Esophagus squamous epithelium (tissue), 5 donors: ENCODE data around the gene MTG2. TPM values are rescaled to one million over a fixed set of nuclear protein-coding genes. Genes with fewer than 3 reads are reported as not detected.

Experiments
- DNase-seq: peaks from one replicate; lab custom pipeline; 2025; lab: John Stamatoyannopoulos, UW
- H3K27ac ChIP-seq, 4 donors: fragments of 200-600 bp; sonication (generic); one replicate each; pipeline ENCODE4 v1.5.1; 2016 to 2019; ENCODE audit warnings: mild to moderate bottlenecking in 1 of 4
- H3K27me3 ChIP-seq, 4 donors: fragments of 200-600 bp; sonication (generic); 1 replicate in 3 of 4; 2 replicates in 1 of 4; pipeline versions ENCODE4 v1.5.1 to v1.6.0; 2017 to 2021; ENCODE audit warnings: antibody characterized with exemption in 1 of 4
- H3K36me3 ChIP-seq, 3 donors: fragments of 200-600 bp; sonication (generic); one replicate each; pipeline ENCODE4 v1.5.1; 2016 to 2019
- H3K4me1 ChIP-seq, 3 donors: fragments of 200-600 bp; sonication (generic); one replicate each; pipeline ENCODE4 v1.5.1; 2017 to 2019
- H3K4me3 ChIP-seq, 4 donors: fragments of 200-600 bp; sonication (generic); 1 replicate in 3 of 4; 2 replicates in 1 of 4; pipeline ENCODE4 v1.5.1; 2016 to 2019; ENCODE audit warnings: mild to moderate bottlenecking in 2 of 4, moderate library complexity in 1 of 4
- H3K9me3 ChIP-seq, 3 donors: fragments of 200-600 bp; sonication (generic); one replicate each; pipeline ENCODE4 v1.5.1; 2016 to 2019
- POLR2A ChIP-seq, 4 donors: fragments of 450-650 bp; IDR thresholded peaks; one replicate each; pipeline ENCODE4 v1.6.1; 2017; ENCODE audit warnings: antibody characterized with exemption in 4 of 4, mild to moderate bottlenecking in 4 of 4, moderate library complexity in 3 of 4
- WGBS, 2 donors: methylation state at CpG; one replicate each; pipeline ENCODE4 v1.1.5; 2018; 5-methylcytosine and 5-hydroxymethylcytosine counted together
- intact Hi-C: fragments of 100-400 bp; cut with DNase I; formaldehyde crosslinking; loops from one replicate; pipeline ENCODE4 v1.15.0; 2022
- total RNA-seq, 4 donors: library from RNA; depleted of rRNA; stranded (reverse); fragments of >200 nt; gene quantifications; one replicate each; pipeline ENCODE4 v1.1.0, GENCODE V29; 2016
- TF ChIP-seq, protein P1 (sequence below), 6 experiments: fragments of 450-650 bp in 4 of 6; fragments of 200-600 bp in 2 of 6; sonication (generic) in 2 of 6; IDR thresholded peaks; one replicate each; pipeline ENCODE4 v1.5.1; 2016 to 2019; ENCODE audit warnings: antibody characterized with exemption in 6 of 6, mild to moderate bottlenecking in 4 of 6, moderate library complexity in 4 of 6
- donor health status: DM: yes; HTN: yes; CAD: no.

The MTG2 gene
- total RNA-seq, 4 donors from 2014 or later, result 17.4 to 25.5 (median 21.7) TPM

DNA sequence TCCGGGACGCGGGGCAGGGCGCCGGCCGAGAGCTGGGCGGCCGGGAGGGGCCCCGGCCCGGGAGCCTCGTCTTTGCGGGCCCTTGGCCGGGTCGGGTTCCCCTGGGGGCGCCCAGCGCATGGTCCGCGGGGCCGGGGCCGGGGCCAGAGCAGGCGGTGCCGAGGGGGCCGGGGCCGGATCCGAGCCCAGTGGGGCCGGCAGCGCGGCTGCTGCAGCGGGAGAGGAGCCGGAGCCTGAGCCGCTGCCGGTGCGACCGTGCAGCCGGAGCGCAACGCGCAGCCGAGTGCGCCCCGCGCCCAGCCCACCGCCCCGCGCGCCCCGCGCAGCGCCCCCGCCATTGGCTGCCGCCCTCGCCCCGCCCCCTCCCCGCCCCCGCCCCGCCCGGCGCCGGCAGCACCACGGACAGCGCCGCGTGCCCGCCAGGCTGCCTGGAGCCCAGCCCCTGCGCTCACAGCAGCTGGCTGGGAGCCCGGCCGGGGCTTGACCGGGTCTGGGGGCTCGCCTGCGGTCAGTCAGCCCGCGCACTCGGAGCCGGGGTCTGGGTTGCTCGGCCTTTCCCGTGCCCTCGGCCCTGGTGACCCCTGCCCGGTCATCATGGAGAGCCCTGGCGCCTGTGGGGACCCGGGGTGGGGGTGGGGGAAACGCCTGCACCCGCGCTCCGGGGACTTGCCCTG is 37.3 kb downstream of the MTG2 start, which contains the start of gene HRH3:
HRH3 (minus strand) TSS at position 287 of the 674 bp plus-strand sequence. CDS start 308 bp downstream, outside the sequence.
- intact Hi-C loops, result no loop called here
- WGBS, 2 donors, result no CpG with 5 or more reads among the region's 84 CpGs
- Histone ChIP-seq H3K27ac (no peak within 1 kb of the TSS), H3K4me1 (peaks cover 11 to 30% (median 24%) of the 10 kb centered on the region in 3 donors), H3K27me3 (peaks cover 11 to 100% (median 32%) of the 10 kb centered on the region in 4 donors), H3K9me3 (no peaks in the 10 kb centered on the region), H3K36me3 (no peaks in the 10 kb centered on the region), H3K4me3 (peak within 1 kb of the TSS; percentile 17 to 62 (median 38))
- no peak for TF ChIP-seq POLR2A (IDR thresholded peaks at IDR 0.05)
- TF ChIP-seq, protein P1, sequence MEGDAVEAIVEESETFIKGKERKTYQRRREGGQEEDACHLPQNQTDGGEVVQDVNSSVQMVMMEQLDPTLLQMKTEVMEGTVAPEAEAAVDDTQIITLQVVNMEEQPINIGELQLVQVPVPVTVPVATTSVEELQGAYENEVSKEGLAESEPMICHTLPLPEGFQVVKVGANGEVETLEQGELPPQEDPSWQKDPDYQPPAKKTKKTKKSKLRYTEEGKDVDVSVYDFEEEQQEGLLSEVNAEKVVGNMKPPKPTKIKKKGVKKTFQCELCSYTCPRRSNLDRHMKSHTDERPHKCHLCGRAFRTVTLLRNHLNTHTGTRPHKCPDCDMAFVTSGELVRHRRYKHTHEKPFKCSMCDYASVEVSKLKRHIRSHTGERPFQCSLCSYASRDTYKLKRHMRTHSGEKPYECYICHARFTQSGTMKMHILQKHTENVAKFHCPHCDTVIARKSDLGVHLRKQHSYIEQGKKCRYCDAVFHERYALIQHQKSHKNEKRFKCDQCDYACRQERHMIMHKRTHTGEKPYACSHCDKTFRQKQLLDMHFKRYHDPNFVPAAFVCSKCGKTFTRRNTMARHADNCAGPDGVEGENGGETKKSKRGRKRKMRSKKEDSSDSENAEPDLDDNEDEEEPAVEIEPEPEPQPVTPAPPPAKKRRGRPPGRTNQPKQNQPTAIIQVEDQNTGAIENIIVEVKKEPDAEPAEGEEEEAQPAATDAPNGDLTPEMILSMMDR (IDR thresholded peaks at IDR 0.05), result no peak
- no peak for DNase-seq

DNA sequence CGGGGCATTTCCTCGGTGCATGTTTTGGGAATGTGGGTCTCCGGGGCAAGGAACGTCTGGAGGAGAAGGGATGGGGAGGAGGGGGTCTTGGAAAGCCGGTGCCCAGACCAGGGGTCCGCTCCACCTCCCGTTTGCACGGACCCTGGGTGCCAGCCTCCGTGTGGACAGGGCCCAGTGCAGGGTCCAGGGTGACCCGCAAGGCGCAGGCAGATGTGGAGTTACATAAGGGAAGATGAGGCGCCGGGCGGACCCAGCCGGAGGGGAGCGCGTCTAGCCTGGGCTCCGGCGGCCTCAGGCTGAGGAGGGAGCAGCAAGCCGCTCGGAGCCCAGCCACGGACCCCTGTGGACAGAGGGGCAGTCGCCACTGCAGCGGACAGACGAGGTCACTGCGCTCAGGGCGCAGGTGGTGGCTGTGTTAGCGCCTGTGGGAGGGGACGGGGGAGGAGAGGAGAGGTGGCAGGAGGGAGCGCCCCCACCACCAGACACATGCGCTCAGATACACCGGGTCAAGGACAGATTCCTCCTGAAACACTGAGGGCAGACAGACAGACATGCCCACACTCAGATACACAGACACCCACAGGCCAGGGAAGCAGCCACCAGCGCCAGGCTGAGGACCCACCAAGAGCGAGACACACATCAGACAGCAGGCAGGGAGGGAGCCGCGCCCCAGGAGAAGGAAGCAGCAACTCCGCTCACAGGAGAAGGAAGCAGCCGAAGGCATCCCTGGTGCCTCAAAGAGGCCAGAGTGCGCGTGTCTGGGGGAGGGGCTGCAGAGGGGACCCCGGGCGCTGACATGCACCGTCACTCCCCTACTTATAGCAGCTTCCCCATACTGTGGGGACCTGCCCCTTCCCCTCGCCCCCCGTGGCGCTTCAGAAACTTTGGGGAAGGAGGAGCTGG is 38.1 kb downstream of the MTG2 start:
- peaks cover 11 to 100% (median 32%) of the 10 kb centered on the region in 4 donors for H3K27me3 ChIP-seq
- TF ChIP-seq, protein P1 (IDR thresholded peaks at IDR 0.05), result no peak
- TF ChIP-seq POLR2A (IDR thresholded peaks at IDR 0.05), result no peak
- DNase-seq, result no peak
- no peaks in the 10 kb centered on the region for H3K9me3 ChIP-seq
- WGBS, 2 donors, result 1 to 9% methylated on average over 14 to 19 of the region's 46 CpGs
- intact Hi-C loops, result no loop called here
- H3K36me3 ChIP-seq, result no peaks in the 10 kb centered on the region
- peak overlapping the region in 1 of 4 donors; percentile 62 for H3K4me3 ChIP-seq
- H3K27ac ChIP-seq, result no peak overlapping the region
- peaks cover 11 to 30% (median 24%) of the 10 kb centered on the region in 3 donors for H3K4me1 ChIP-seq

DNA sequence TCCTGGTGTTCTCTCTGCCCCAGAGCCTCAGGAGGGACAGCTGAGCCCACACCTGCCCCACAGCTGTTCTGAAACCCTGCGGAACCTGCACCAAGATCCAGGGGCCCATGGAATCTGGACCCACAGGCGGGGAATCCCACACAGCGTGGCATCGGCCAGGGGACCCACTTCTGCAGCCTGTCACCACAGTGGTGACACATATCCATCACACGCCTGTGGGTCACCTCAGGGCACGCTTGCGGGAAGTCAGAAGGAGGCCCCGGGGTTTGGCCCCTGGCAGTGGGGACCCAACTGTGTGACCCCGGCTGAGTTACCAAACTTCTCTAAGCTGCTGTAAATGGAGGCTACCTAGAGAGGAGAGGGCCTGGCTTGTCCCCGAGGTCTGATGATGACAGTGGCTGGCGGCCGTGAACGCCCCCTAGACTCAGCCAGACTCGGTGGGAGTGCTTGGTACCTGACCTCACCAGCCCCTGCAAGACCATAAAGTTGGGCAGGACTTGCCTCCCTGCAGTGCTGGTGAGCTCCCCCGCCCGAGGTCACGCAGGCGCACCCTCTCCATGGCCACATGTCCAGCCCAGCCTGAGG is 39.5 kb downstream of the MTG2 start:
- Histone ChIP-seq H3K4me3 (no peak overlapping the region), H3K9me3 (no peaks in the 10 kb centered on the region), H3K36me3 (no peaks in the 10 kb centered on the region), H3K27me3 (peaks cover 11 to 100% (median 29%) of the 10 kb centered on the region in 4 donors), H3K4me1 (peaks cover 11 to 30% (median 24%) of the 10 kb centered on the region in 3 donors), H3K27ac (no peak overlapping the region)
- WGBS, 2 donors, result 81 to 100% methylated on average over 2 to 6 of the region's 18 CpGs
- TF ChIP-seq, protein P1 (IDR thresholded peaks at IDR 0.05), result no peak
- TF ChIP-seq POLR2A (IDR thresholded peaks at IDR 0.05), result no peak
- DNase-seq, result no peak
- intact Hi-C loops, result no loop called here

DNA sequence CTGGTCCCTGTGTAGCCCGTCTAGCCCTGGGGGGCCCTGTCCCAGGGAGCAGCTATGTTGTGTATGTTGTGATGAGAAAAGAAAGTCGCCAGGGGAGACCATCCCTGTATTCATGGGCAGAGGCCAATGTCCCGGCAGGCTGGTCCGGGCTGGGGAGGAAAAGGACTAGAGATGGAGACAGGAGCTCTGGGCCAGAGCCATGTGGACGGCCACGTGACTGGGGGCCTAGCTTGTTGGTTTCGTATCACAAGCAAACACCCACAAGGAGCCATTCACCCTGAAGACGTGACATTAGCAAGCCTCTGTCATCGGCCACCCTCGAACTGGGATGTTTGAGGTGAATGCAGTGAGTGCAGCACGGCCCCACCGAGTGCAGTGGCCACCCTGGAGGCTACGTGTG is 40.1 kb downstream of the MTG2 start:
- no peak overlapping the region for H3K4me3 ChIP-seq
- no peak overlapping the region for H3K27ac ChIP-seq
- no peak for DNase-seq
- intact Hi-C loops, result no loop called here
- H3K4me1 ChIP-seq, result peaks cover 11 to 36% (median 24%) of the 10 kb centered on the region in 3 donors
- H3K9me3 ChIP-seq, result no peaks in the 10 kb centered on the region
- no peaks in the 10 kb centered on the region for H3K36me3 ChIP-seq
- 45 to 63% methylated on average over 4 to 12 of the region's 13 CpGs for WGBS, 2 donors
- TF ChIP-seq POLR2A (IDR thresholded peaks at IDR 0.05), result no peak
- TF ChIP-seq, protein P1 (IDR thresholded peaks at IDR 0.05), result no peak
- peaks cover 11 to 100% (median 25%) of the 10 kb centered on the region in 4 donors for H3K27me3 ChIP-seq
